Activated T-cell treated with anti-CD3 and anti-CD28 coated beads, Interleukin-2, amount 50 U/mL, for 24 hours (primary cell): ENCODE measurements around the gene UBXN1.
"Not testable (repeated sequence)": the region's sequence is repeated elsewhere in the genome, so short reads cannot be mapped to it uniquely, and the experiment has no call there.

Experiments used
- DNase-seq: peaks from one replicate; pipeline ENCODE4 v3.0.0-alpha.2; 2020
- H3K27ac Mint-ChIP-seq: 2 replicates; pipeline ENCODE4 v1.8.0; 2020; ENCODE audit warnings: mild to moderate bottlenecking, mixed read lengths
- H3K27me3 Mint-ChIP-seq: 2 replicates; pipeline ENCODE4 v1.8.0; 2020; ENCODE audit warnings: mixed read lengths
- H3K36me3 Mint-ChIP-seq: 2 replicates; pipeline ENCODE4 v1.8.0; 2020; ENCODE audit warnings: low read depth, mixed read lengths
- H3K4me1 Mint-ChIP-seq: 2 replicates; pipeline ENCODE4 v1.8.0; 2020; ENCODE audit warnings: low read depth, mixed read lengths
- H3K4me3 Mint-ChIP-seq: 2 replicates; pipeline ENCODE4 v1.8.0; 2020; ENCODE audit warnings: mild to moderate bottlenecking, moderate library complexity, mixed read lengths
- H3K9me3 Mint-ChIP-seq: 2 replicates; pipeline ENCODE4 v1.8.0; 2020; ENCODE audit warnings: mixed read lengths

UBXN1 gene

DNA sequence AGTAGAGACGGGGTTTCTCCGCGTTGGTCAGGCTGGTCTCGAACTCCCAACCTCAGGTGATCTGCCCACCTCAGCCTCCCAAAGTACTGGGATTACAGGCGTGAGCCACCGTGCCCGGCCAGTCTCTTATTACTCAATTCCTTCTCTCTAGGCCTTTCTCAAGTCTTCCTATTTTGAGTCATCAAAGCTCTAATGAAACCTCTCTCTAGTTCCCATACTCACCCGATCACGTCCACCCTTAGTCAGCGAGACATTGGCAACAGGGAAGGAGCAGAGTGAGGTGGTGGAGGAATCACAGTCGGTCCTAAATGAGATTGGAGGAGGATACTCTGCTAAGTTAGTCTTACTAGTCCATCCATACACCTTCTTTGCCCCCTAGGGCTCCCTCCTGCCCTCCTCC, 23.4 kb upstream of the UBXN1 start:
- Mint-ChIP-seq H3K4me3 (no peak overlapping the region), H3K9me3 (no peaks in the 10 kb centered on the region), H3K36me3 (peaks cover 58% of the 10 kb centered on the region), H3K4me1 (peaks cover 27% of the 10 kb centered on the region), H3K27ac (peak overlapping the region; percentile 27), H3K27me3 (no peaks in the 10 kb centered on the region)
- DNase-seq, result no peak

DNA sequence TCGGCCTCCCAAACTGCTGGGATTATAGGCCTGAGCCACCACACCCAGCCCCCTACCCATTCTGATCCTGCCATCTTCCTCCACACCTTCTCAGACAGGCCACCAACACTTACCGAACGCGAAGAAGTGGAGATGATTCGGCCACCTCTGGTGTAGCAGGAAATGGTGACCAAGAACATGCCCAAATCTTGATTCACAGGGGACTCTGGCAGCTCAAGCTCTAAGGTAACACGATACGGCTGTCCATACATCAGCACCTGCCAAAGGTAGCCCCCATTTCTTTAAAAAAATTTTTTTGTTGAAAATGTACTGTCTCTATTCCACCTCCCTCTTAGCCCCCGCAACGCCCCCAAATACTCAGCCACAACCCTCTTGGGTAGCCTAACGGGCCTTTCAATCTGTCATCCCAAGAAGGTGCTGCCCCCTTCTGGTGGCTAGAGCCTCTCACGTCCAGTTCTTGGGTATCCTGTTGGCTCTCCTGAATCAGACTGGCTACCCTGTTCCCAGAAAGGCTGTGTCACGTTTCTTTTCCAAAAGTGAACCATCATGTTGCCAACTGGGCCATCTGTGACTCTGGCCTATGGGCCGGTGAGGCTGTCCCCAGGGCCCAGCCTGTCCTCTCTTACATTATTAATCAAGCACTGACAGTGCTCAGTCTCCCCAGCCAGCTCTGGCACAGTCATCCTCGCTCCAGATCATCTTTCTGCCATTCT, 15.7 kb upstream of the UBXN1 start:
- H3K9me3 Mint-ChIP-seq, result no peaks in the 10 kb centered on the region
- H3K4me1 Mint-ChIP-seq, result peaks cover 6% of the 10 kb centered on the region

DNA sequence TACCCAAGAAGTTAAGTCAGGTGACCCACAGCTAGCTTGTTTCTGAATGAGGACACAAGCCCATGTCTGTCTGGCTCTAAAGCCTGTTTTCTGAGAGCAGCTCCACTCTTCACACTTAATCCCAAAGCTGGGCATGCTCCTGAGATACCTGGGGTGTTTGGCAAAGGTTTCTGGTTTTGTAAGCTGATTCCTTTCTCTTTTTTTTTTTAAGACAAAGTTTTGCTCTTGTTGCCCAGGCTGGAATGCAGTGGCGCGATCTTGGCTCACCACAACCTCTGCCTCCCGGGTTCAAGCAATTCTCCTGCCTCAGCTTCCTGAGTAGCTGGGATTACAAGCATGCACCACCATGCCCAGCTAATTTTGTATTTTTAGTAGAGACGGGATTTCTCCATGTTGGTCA, 14.8 kb upstream of the UBXN1 start:
- H3K9me3 Mint-ChIP-seq, H3K4me1 Mint-ChIP-seq, H3K4me3 Mint-ChIP-seq, H3K27me3 Mint-ChIP-seq, DNase-seq, H3K27ac Mint-ChIP-seq: not testable (repeated sequence)
- peaks cover 55% of the 10 kb centered on the region for H3K36me3 Mint-ChIP-seq

More for the DNA sequence above, 15.7 kb upstream of the UBXN1 start:
- Mint-ChIP-seq H3K4me3 (no peak overlapping the region), H3K27me3 (no peaks in the 10 kb centered on the region), H3K27ac (no peak overlapping the region), H3K36me3 (peaks cover 55% of the 10 kb centered on the region)
- peak; percentile 80 for DNase-seq

DNA sequence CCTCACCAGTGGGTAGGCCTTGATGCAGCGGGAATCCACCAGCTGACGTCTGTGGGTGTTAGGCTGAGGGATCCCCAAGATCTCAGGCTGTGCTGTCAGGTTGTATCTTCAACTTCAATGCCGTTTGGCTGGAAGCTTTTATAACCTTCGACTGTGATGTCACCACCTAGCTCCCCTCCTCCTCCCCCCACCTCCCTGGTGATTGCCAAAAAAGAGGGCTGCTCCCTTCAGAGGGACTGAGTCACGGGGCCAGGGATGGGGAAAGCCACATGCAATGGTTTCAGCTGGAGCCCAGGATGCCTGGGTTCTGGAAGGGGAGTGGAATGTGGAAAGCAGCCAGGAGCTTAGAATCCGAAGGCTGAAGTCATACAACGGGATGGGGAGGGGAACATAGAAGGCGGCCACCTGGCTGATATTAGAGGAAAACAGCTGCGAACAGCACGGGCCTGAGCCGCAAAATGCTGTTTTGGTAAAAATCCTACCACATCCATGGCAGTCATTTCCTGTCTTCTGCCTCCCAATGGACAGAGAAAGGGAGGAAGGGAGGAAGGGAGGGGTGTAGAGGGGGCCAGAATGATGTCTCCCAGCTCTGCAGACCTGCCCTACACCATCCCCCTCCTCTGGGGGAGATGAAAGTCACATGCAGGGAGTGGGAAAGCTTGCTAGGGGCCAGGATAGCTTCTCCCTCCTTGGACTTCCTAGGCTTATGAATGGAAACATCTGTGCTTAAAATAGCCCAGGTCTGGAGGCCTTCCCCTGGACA, 10.7 kb upstream of the UBXN1 start, which contains the start of gene LRRN4CL:
Gene LRRN4CL (minus strand): TSS at position 110 of the 763 bp plus-strand sequence. CDS start 1,022 bp downstream, outside the sequence.
- Mint-ChIP-seq H3K27ac (no peak within 1 kb of the TSS), H3K27me3 (peaks cover 11% of the 10 kb centered on the region), H3K4me3 (no peak within 1 kb of the TSS), H3K9me3 (no peaks in the 10 kb centered on the region), H3K36me3 (peaks cover 45% of the 10 kb centered on the region), H3K4me1 (peaks cover under 1% of the 10 kb centered on the region)
- no peak for DNase-seq

DNA sequence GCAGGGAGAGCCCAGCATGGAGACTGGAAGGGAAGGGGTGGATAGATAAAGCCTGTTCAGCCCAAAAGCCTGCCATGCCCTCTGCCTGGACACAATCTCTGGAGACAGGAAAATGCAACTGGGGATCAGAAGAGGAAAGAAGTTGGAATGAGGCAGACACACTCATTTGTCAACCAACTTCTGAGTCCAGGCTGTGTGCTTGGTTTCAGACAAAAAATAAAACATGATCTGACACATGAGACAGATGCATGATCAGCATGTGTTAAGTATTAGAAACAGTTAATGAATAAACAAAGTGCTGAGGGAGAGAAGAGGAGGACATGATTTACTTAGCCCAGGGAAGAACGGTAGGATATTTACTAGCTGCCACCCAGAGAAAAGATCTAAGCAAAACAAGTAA, 9.6 kb upstream of the UBXN1 start:
- DNase-seq, result no peak
- H3K9me3 Mint-ChIP-seq, result no peaks in the 10 kb centered on the region
- H3K4me3 Mint-ChIP-seq, result no peak overlapping the region
- H3K4me1 Mint-ChIP-seq, result no peaks in the 10 kb centered on the region
- peaks cover 37% of the 10 kb centered on the region for H3K36me3 Mint-ChIP-seq
- no peak overlapping the region for H3K27ac Mint-ChIP-seq
- H3K27me3 Mint-ChIP-seq, result peaks cover 11% of the 10 kb centered on the region

DNA sequence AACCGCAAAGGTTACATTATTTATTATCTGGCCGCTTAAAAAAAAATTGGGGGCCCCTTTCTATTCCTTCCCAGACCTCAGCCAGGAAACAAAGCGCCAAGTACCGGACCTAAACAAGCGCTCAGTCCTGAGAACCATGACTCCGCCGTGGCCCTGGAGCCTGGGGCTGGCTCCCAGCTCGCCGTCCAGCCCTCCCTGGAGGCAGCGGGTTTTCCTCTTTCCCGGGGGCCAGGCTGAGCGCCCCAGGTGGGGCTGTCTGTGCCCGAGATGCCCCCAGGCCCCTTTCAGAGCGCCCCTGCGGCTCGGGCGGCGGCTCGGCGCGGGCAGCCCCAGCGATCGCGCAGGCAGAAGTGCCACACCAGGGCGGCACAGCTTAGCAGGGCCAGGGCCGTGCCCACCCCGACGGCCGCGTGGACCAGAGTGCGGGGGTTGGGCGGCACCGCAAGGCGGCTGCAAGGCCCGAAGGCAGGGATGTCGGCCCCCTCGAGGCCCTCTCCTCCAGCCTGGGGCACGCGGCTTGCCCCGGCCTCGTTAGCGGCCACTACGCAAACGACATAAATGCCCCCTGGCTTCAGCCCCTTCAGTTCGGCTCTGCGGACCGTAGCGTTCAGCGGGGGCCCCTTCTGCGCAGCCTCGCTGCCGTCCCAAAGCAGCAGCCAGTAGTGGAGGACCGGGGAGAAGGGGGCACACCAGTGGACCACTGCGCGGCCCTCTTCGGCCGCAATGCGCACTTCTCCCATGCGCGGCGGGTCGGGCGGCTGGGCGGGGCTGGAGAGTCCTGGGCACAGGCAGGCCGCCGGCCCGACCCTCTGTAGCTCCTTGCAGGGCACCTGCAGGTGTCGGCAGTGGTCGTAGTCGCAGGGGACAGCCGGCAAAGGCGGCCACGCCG, 8.9 kb upstream of the UBXN1 start:
- Mint-ChIP-seq H3K27me3 (peaks cover 11% of the 10 kb centered on the region), H3K36me3 (peaks cover 30% of the 10 kb centered on the region), H3K4me1 (no peaks in the 10 kb centered on the region), H3K9me3 (no peaks in the 10 kb centered on the region), H3K4me3 (no peak overlapping the region), H3K27ac (no peak overlapping the region)
- no peak for DNase-seq

DNA sequence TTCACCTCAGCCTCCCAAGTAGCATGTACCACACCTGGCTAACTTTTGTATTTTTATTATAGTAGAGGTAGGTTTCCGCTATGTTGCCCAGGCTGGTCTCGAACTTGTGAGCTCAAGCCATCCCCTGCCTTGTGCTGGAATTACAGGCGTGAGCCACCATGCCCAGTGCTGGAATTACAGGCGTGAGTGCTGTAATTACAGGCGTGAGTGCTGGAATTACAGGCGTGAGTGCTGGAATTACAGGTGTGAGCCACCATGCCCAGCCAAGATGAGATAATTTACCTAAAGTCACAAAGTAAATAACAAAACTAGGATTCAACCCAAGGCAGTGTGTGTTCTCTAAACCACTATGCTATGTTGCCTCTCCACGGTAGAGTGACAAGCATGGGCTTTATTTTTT, 3.6 kb upstream of the UBXN1 start:
- H3K36me3 Mint-ChIP-seq, result peaks cover 15% of the 10 kb centered on the region
- peaks cover 6% of the 10 kb centered on the region for H3K27me3 Mint-ChIP-seq
- H3K27ac Mint-ChIP-seq, result no peak overlapping the region
- no peaks in the 10 kb centered on the region for H3K9me3 Mint-ChIP-seq
- peaks cover 22% of the 10 kb centered on the region for H3K4me1 Mint-ChIP-seq
- DNase-seq, result no peak
- H3K4me3 Mint-ChIP-seq, result no peak overlapping the region

DNA sequence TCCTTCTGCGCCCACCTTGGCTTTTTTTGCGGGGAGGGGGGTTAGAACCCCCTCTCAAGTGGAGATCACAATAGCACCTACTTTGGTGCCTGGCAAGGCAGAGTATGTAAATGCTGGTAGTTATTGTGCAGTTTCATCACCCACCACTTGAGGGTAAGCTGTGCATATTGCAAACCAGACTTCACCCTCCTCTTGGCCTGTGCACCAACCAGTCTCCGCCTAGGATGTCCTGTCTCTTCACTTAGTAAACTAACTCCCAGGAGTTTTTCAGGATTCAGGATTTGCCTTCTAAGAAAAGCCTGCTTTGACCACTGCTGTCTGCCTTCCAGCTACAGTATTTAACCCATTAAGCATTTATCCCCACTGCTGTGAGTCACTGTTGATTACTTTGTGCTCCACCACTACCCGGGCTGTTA, 2.0 kb upstream of the UBXN1 start:
- Mint-ChIP-seq H3K4me3 (no peak overlapping the region), H3K36me3 (peaks cover 32% of the 10 kb centered on the region), H3K4me1 (peaks cover 35% of the 10 kb centered on the region), H3K27me3 (no peaks in the 10 kb centered on the region), H3K9me3 (no peaks in the 10 kb centered on the region), H3K27ac (peak overlapping the region; percentile 70)
- DNase-seq, result no peak

DNA sequence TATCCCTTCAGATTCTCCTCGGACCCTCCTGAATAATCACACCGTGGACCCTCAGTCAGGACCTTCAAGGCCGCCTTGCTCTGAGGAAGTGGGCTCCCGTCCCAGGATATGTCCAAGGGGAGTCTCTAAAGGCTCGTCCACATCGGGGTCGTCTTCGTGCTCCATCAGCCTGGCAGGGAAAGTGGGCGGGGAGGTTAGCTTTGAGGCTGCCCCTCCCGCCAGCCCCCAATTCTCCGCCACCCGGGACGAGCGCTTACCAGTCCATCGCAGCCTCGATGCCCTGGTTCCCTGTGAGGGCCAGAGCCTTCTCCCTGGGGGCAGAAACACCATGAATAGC, 472 bp downstream of the UBXN1 start:
- H3K36me3 Mint-ChIP-seq, result peaks cover 50% of the 10 kb centered on the region
- DNase-seq, result no peak
- H3K9me3 Mint-ChIP-seq, result no peaks in the 10 kb centered on the region
- H3K4me1 Mint-ChIP-seq, result peaks cover 45% of the 10 kb centered on the region
- peak overlapping the region; percentile 92 for H3K4me3 Mint-ChIP-seq
- peak overlapping the region; percentile 95 for H3K27ac Mint-ChIP-seq
- H3K27me3 Mint-ChIP-seq, result no peaks in the 10 kb centered on the region

DNA sequence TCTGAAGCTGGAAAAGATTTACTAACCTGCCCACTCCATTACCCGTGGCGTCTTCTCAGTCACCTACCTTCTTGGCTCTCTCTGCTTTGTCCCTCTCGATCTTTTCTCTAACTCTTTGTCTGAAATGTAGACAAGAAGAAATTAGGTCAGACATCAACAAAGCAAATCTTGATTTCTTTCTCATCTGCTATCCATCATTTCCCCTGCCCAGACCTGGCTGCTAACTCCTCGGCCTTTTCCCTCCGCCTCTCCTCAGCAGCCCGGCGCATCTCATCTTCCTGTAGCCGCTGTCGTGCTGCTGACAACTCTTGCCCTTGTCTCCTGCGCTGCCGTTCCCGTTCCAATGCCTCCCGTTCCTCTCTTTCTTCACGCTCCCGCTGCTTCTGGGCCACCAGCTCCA, 1.2 kb downstream of the UBXN1 start:
- Mint-ChIP-seq H3K9me3 (no peaks in the 10 kb centered on the region), H3K36me3 (peaks cover 57% of the 10 kb centered on the region), H3K4me3 (peak overlapping the region; percentile 92), H3K4me1 (peaks cover 52% of the 10 kb centered on the region), H3K27ac (peak overlapping the region; percentile 95), H3K27me3 (no peaks in the 10 kb centered on the region)
- no peak for DNase-seq

DNA sequence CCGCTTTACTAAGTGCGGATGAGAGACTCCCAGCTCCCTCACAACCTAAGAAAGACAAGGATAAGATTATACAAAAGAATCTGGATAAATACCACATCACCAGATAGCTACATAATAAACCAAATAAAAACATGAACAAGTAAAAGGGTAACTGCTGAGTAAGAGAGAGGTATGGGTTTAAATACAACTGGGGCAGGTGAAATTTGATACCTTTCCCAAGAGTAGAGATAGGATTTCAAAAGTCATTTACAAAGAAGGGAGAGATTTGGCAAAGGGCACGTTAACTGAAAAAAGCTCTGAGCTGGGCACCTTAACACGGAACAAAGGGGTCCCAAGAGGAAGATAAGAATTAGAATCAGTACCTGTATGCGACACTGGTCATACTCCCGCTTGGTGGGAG, 1.7 kb downstream of the UBXN1 start:
- Mint-ChIP-seq H3K36me3 (peaks cover 63% of the 10 kb centered on the region), H3K4me1 (peaks cover 57% of the 10 kb centered on the region), H3K9me3 (no peaks in the 10 kb centered on the region), H3K27ac (peak overlapping the region; percentile 95), H3K27me3 (no peaks in the 10 kb centered on the region), H3K4me3 (peak overlapping the region; percentile 92)
- no peak for DNase-seq

DNA sequence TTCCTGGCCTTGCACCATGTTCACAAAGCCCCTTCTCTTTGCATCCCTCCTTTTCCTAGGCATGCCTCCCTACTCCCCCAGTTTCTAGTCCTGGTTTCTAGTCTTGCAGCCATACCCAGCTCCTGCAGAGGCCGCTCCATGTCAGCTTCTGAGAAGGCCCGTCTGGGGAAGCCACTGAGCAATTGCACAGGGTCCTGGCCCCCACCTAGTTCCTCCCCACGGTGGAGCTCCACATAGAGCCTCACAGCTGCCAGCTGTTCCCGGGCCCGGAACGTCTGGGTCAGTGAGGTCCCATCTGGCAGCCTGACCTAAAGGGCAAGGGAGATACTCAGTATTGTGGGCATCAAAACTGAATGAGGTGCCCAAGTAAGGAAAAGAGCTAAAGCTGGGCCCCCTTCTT, 2.2 kb downstream of the UBXN1 start:
- DNase-seq, result no peak
- H3K4me1 Mint-ChIP-seq, result peaks cover 58% of the 10 kb centered on the region
- H3K4me3 Mint-ChIP-seq, result peak overlapping the region; percentile 92
- H3K27me3 Mint-ChIP-seq, result no peaks in the 10 kb centered on the region
- H3K27ac Mint-ChIP-seq, result peak overlapping the region; percentile 95
- peaks cover 67% of the 10 kb centered on the region for H3K36me3 Mint-ChIP-seq
- H3K9me3 Mint-ChIP-seq, result no peaks in the 10 kb centered on the region

DNA sequence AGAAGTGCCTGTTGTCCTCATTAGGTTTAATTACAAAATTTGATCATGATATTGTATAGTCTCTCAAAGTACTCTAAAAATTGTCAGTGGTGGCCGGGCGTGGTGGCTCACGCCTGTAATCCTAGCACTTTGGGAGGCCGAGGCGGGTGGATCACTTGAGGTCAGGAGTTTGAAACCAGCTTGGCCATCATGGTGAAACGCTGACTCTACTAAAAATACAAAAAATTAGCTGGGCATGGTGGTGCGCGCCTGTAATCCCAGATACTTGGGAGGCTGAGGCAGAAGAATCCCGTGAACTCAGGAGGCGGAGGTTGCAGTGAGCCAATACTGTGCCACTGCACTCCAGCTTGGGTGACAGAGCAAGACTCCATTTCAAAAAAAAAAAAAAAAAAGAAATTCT, 3.5 kb downstream of the UBXN1 start:
- not testable (repeated sequence) for H3K9me3 Mint-ChIP-seq, DNase-seq, H3K4me3 Mint-ChIP-seq, H3K27me3 Mint-ChIP-seq
- peaks cover 53% of the 10 kb centered on the region for H3K4me1 Mint-ChIP-seq
- peak overlapping the region; percentile 69 for H3K27ac Mint-ChIP-seq
- peaks cover 80% of the 10 kb centered on the region for H3K36me3 Mint-ChIP-seq

DNA sequence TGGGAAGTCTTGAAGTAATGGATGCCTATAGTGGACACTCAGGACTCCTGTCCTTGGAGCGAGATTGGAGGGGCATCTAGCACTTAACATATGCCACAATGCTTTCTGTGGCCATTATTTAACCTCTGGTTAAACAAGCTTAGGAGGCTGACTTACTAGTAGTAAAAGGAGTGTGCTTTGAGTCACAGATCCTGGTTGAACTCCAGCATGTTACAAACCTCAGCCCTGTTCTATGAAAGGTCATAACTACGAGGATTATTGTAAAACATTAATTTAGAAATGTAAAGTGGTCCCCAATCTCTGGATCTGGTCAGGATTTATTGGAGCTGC, 5.7 kb downstream of the UBXN1 start:
- H3K27me3 Mint-ChIP-seq, result no peaks in the 10 kb centered on the region
- H3K36me3 Mint-ChIP-seq, result peaks cover 92% of the 10 kb centered on the region
- H3K9me3 Mint-ChIP-seq, result no peaks in the 10 kb centered on the region
- H3K4me3 Mint-ChIP-seq, result peak overlapping the region; percentile 94
- DNase-seq, result no peak
- peak overlapping the region; percentile 98 for H3K27ac Mint-ChIP-seq
- H3K4me1 Mint-ChIP-seq, result peaks cover 60% of the 10 kb centered on the region
